A549 (cell line): ENCODE results near the gene CYP2D6. TPM values are rescaled to one million over a fixed set of nuclear protein-coding genes. Genes with fewer than 3 reads are reported as not detected.
A peak's percentile ranks its signal among the peaks of the same experiment; 100 is the strongest.
"Not testable (repeated sequence)": the region's sequence is repeated elsewhere in the genome, so short reads cannot be mapped to it uniquely, and the experiment has no call there.

Source experiments
- ATAC-seq, 2 experiments: fragments of 200-7000 bp in 1 of 2; fragments of >200 bp in 1 of 2; cut with Nextera tagmentation in 1 of 2; cut with Tn5 transposase in 1 of 2; 3 replicates each; pipeline versions ENCODE4 v1.8.0 to v1.9.1; 2018 to 2020; ENCODE audit warnings: mild to moderate bottlenecking in 1 of 2, moderate library complexity in 1 of 2
- CTCF ChIA-PET: fragments of 300-600 bp; sonication (Branson Sonifier 250); formaldehyde crosslinking; extraction: SDS; loops from one replicate; lab custom pipeline; 2021; ENCODE audit warnings: antibody characterized with exemption, inconsistent platforms; lab: Yijun Ruan, JAX
- POLR2A ChIA-PET: fragments of 350-600 bp; formaldehyde crosslinking; extraction: SDS; loops from one replicate; lab custom pipeline; 2021; ENCODE audit warnings: antibody characterized with exemption, inconsistent platforms; lab: Yijun Ruan, JAX
- DNase-seq, 2 experiments: peaks; one replicate each; pipeline versions ENCODE4 v3.0.0 to v3.0.0-alpha.2; 2011 to 2016; ENCODE audit warnings: low read depth in 1 of 2, low spot score in 1 of 2
- FAIRE-seq: peaks from 2 replicates; lab custom pipeline; 2011; peaks lifted over from hg19 to GRCh38; lab: Jason Lieb, UNC
- H3K27ac ChIP-seq, 2 experiments: fragments of >200 bp; sonication (Bioruptor Twin); formaldehyde crosslinking; 3 replicates each; pipeline ENCODE4 v1.5.1; 2016 to 2017
- H3K4me1 ChIP-seq: fragments of >200 bp; sonication (Bioruptor Twin); formaldehyde crosslinking; 3 replicates; pipeline ENCODE4 v1.6.1; 2016
- H3K4me2 ChIP-seq: fragments of >200 bp; sonication (Bioruptor Twin); formaldehyde crosslinking; 3 replicates; pipeline ENCODE4 v1.6.1; 2016
- H3K4me3 ChIP-seq: fragments of >200 bp; sonication (Bioruptor Twin); formaldehyde crosslinking; 3 replicates; pipeline ENCODE4 v1.5.1; 2016
- H3K9me3 ChIP-seq: fragments of >200 bp; sonication (Bioruptor Twin); formaldehyde crosslinking; 3 replicates; pipeline ENCODE4 v1.6.1; 2016
- BHLHE40 ChIP-seq: IDR thresholded peaks from 2 replicates; pipeline ENCODE4 v1.6.1; 2012; ENCODE audit warnings: low read depth, low read length, inconsistent platforms
- FOSB ChIP-seq: fragments of 250-450 bp; sonication (Bioruptor Pico); IDR thresholded peaks from 2 replicates; pipeline ENCODE4 v1.5.0; 2020; ENCODE audit warnings: mild to moderate bottlenecking, moderate library complexity
- GATA3 ChIP-seq: IDR thresholded peaks from 2 replicates; pipeline ENCODE4 v1.6.1; 2012; ENCODE audit warnings: borderline replicate concordance
- HOXA7 ChIP-seq: fragments of 250-450 bp; sonication (Bioruptor Pico); IDR thresholded peaks from 2 replicates; pipeline ENCODE4 v1.5.0; 2020; ENCODE audit warnings: mild to moderate bottlenecking, moderate library complexity
- HOXB13 ChIP-seq: fragments of 250-450 bp; sonication (Bioruptor Pico); IDR thresholded peaks from 2 replicates; pipeline ENCODE4 v1.5.0; 2020; ENCODE audit warnings: low read depth, mild to moderate bottlenecking, moderate library complexity
- KDM5A ChIP-seq: fragments of 200-600 bp; sonication (generic); IDR thresholded peaks from 2 replicates; pipeline ENCODE4 v1.6.1; 2016; ENCODE audit warnings: antibody characterized with exemption, mild to moderate bottlenecking
- MAFK ChIP-seq: fragments of 450-650 bp; IDR thresholded peaks from 2 replicates; pipeline ENCODE4 v1.6.1; 2014; ENCODE audit not compliant: partially characterized antibody
- MAZ ChIP-seq: fragments of 150-350 bp; IDR thresholded peaks from 2 replicates; pipeline ENCODE4 v1.6.1; 2014; ENCODE audit warnings: antibody characterized with exemption, low read depth, low read length, borderline replicate concordance
- POLR2A ChIP-seq: IDR thresholded peaks from 2 replicates; pipeline ENCODE4 v1.6.1; 2012; ENCODE audit warnings: mild to moderate bottlenecking, low read length
- POLR2AphosphoS2 ChIP-seq: conservative IDR thresholded peaks from 2 replicates; pipeline ENCODE4 v1.6.1; 2012; ENCODE audit warnings: low read length, improper control_type of control experiment, inconsistent platforms
- RCOR1 ChIP-seq: fragments of 150-350 bp; IDR thresholded peaks from 2 replicates; pipeline ENCODE4 v1.6.1; 2014; ENCODE audit warnings: antibody characterized with exemption, low read length, low read depth
- WGBS: methylation state at CpG from one replicate; pipeline ENCODE4 v1.1.6; 2017; ENCODE audit errors: missing lambda C conversion rate; 5-methylcytosine and 5-hydroxymethylcytosine counted together
- polyA plus RNA-seq, 4 experiments: library from polyadenylated mRNA; depleted of rRNA in 3 of 4; stranded (reverse); fragments of >200 nt; fragmentation: RNase III in 1 of 4; extraction: RNeasy Plus Mini Kit Qiagen cat#74134 plus additional on column Dnase treatment in 1 of 4; gene quantifications; 2 replicates in 3 of 4; 3 replicates in 1 of 4; pipeline ENCODE4 v1.2.3, GENCODE V29; 2011 to 2017
- TF ChIP-seq, protein P1 (sequence below): fragments of 200-600 bp; sonication (generic); IDR thresholded peaks from 2 replicates; pipeline ENCODE4 v1.6.1; 2016; ENCODE audit warnings: antibody characterized with exemption, mild to moderate bottlenecking, moderate library complexity
- TF ChIP-seq, protein P2 (sequence below): fragments of 150-350 bp; IDR thresholded peaks from 2 replicates; pipeline ENCODE4 v1.6.1; 2014; ENCODE audit warnings: low read depth, mild to moderate bottlenecking, low read length
- TF ChIP-seq, protein P3 (sequence below): fragments of >200 bp; sonication (Bioruptor Twin); formaldehyde crosslinking; IDR thresholded peaks from 3 replicates; pipeline ENCODE4 v1.6.1; 2016

Gene CYP2D6
- polyA plus RNA-seq, 2 of the 4 experiments (the other 2 are of a cell fraction) = 0.59 to 0.63 TPM

DNA sequence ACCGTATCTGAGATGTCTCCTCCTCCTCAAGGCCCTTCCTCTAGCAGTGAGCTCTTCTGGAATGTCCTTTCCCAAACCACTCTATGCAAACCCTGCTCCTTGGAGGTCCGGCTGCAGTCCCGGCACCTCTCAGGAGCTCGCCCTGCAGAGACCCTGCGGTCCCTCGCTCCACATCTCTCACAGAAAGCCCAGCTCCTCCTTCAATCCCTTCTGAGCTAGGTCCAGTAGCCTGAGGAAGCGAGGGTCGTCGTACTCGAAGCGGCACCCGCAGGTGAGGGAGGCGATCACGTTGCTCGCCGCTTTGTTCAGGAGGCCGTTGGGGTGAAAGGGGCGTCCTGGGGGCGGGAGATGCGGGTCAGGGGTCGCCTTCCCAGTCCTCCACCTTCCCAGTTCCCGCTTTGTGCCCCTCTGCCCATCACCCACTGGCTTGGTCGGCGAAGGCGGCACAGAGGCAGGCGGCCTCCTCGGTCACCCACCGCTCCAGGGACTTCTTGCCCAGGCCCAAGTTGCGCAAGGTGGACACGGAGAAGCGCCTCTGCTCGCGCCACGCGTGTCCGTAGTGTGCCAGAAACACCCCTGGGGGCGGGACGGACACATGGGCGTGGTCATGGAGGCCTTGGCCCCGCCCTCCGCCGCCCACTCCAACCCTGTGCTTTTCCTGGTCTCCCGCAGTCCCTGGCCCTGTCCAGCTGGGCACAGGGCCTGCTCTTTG lies 21.5 kb upstream of the CYP2D6 start (continued):
- TF ChIP-seq, protein P1, sequence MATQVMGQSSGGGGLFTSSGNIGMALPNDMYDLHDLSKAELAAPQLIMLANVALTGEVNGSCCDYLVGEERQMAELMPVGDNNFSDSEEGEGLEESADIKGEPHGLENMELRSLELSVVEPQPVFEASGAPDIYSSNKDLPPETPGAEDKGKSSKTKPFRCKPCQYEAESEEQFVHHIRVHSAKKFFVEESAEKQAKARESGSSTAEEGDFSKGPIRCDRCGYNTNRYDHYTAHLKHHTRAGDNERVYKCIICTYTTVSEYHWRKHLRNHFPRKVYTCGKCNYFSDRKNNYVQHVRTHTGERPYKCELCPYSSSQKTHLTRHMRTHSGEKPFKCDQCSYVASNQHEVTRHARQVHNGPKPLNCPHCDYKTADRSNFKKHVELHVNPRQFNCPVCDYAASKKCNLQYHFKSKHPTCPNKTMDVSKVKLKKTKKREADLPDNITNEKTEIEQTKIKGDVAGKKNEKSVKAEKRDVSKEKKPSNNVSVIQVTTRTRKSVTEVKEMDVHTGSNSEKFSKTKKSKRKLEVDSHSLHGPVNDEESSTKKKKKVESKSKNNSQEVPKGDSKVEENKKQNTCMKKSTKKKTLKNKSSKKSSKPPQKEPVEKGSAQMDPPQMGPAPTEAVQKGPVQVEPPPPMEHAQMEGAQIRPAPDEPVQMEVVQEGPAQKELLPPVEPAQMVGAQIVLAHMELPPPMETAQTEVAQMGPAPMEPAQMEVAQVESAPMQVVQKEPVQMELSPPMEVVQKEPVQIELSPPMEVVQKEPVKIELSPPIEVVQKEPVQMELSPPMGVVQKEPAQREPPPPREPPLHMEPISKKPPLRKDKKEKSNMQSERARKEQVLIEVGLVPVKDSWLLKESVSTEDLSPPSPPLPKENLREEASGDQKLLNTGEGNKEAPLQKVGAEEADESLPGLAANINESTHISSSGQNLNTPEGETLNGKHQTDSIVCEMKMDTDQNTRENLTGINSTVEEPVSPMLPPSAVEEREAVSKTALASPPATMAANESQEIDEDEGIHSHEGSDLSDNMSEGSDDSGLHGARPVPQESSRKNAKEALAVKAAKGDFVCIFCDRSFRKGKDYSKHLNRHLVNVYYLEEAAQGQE = no peak
- TF ChIP-seq, protein P2, sequence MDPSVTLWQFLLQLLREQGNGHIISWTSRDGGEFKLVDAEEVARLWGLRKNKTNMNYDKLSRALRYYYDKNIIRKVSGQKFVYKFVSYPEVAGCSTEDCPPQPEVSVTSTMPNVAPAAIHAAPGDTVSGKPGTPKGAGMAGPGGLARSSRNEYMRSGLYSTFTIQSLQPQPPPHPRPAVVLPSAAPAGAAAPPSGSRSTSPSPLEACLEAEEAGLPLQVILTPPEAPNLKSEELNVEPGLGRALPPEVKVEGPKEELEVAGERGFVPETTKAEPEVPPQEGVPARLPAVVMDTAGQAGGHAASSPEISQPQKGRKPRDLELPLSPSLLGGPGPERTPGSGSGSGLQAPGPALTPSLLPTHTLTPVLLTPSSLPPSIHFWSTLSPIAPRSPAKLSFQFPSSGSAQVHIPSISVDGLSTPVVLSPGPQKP = no peak
- TF ChIP-seq MAFK (no peak), POLR2AphosphoS2 (no peak)
- TF ChIP-seq, protein P3, sequence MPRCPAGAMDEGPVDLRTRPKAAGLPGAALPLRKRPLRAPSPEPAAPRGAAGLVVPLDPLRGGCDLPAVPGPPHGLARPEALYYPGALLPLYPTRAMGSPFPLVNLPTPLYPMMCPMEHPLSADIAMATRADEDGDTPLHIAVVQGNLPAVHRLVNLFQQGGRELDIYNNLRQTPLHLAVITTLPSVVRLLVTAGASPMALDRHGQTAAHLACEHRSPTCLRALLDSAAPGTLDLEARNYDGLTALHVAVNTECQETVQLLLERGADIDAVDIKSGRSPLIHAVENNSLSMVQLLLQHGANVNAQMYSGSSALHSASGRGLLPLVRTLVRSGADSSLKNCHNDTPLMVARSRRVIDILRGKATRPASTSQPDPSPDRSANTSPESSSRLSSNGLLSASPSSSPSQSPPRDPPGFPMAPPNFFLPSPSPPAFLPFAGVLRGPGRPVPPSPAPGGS = no peak

DNA sequence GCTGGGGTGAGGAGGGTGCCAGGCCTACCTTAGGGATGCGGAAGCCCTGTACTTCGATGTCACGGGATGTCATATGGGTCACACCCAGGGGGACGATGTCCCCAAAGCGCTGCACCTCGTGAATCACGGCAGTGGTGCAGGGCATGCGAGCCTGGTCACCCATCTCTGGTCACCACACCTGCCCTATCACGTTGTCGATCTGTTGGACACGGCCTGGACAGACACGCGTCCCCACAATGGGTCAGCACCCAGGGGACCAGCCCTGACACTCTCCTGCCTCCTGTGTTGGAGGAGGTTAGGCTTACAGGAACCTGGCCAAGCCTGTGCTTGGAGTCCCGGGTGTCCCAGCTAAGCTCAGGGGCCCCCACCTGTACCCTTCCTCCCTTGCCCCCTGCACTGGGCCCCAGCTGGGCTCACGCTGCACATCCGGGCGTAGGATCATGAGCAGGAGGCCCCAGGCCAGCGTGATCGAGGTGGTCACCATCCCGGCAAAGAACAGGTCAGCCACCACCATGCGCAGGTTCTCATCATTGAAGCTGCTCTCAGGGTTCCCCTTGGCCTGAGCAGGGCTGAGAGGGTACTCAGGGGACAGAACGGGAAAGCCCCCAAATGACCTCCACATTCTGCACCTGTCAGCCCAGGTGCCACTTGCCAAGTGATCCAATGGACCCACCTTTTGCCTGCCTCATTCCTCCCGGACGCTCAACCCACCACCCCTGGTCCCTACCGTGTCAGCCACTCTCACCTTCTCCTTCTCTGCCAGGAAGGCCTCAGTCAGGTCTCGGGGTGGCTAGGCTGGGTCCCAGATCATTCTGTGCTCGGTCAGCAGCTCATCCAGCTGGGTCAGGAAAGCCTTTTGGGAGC lies 20.3 kb upstream of the CYP2D6 start:
- TF ChIP-seq RCOR1 (no peak), KDM5A (no peak), POLR2A (no peak), FOSB (CRISPR knock-in tag) (no peak), GATA3 (no peak), MAZ (no peak), POLR2AphosphoS2 (no peak), HOXA7 (CRISPR knock-in tag) (no peak), BHLHE40 (no peak), HOXB13 (no peak)
- TF ChIP-seq, protein P1 = no peak
- no peak overlapping the region for H3K4me2 ChIP-seq
- no peaks in the 10 kb centered on the region for H3K4me1 ChIP-seq
- DNase-seq (no peak), FAIRE-seq (no peak), ATAC-seq (peak in 1 of 2 experiments; percentile 11; a peak in 2 of 6 replicates)
- ChIA-PET CTCF (no interaction called here), POLR2A (no interaction called here)
- no peak overlapping the region for H3K27ac ChIP-seq
- H3K9me3 ChIP-seq = no peaks in the 10 kb centered on the region
- WGBS = 95% methylated on average over 19 of the region's 27 CpGs
- H3K4me3 ChIP-seq = no peak overlapping the region

DNA sequence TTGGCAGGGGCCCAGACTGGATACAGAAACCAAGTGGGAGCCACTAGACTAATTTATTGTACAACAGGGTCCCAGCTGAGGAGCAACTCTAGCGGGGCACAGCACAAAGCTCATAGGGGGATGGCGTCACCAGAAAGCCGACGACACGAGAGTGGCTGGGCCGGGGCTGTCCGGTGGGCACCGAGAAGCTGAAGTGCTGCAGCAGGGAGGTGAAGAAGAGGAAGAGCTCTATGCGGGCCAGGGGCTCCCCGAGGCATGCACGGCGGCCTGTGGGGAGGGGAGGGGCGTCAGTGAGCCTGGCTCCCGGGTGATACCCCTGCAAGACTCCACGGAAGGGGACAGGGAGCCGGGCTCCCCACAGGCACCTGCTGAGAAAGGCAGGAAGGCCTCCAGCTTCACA lies 19.2 kb upstream of the CYP2D6 start:
- DNase-seq, POLR2A ChIA-PET, ATAC-seq, H3K4me2 ChIP-seq, H3K9me3 ChIP-seq, FAIRE-seq, CTCF ChIA-PET, H3K4me1 ChIP-seq, H3K4me3 ChIP-seq, H3K27ac ChIP-seq: not testable (repeated sequence)
- 93% methylated on average over 12 of the region's 16 CpGs for WGBS
